ENCODE results near the gene CERS4.

The CERS4 gene

GRCh38 chr19:8237026-8237425 is 27.9 kb downstream of the CERS4 start:
- no peak for TF ChIP-seq FOXM1 (IDR thresholded peaks at IDR 0.05; ENCODE audit: borderline replicate concordance, low read depth)
- no peak for TF ChIP-seq TEAD4 (IDR thresholded peaks at IDR 0.05)
- TF ChIP-seq EP300 (IDR thresholded peaks at IDR 0.05; ENCODE audit: borderline replicate concordance) = no peak
- no peak for TF ChIP-seq CEBPB (IDR thresholded peaks at IDR 0.05)
- no peak for TF ChIP-seq EGR1 (IDR thresholded peaks at IDR 0.05)
- TF ChIP-seq CREB1 (IDR thresholded peaks at IDR 0.05; ENCODE audit: low read depth) = no peak
- no peak for TF ChIP-seq YY1 (IDR thresholded peaks at IDR 0.05; ENCODE audit: low read depth)
- no peak for TF ChIP-seq ZBTB7A (IDR thresholded peaks at IDR 0.05; ENCODE audit: low read depth)
- no peak for TF ChIP-seq MAX (IDR thresholded peaks at IDR 0.05)
- TF ChIP-seq REST (IDR thresholded peaks at IDR 0.05; ENCODE audit: low read depth) = no peak
- TF ChIP-seq, protein P1, sequence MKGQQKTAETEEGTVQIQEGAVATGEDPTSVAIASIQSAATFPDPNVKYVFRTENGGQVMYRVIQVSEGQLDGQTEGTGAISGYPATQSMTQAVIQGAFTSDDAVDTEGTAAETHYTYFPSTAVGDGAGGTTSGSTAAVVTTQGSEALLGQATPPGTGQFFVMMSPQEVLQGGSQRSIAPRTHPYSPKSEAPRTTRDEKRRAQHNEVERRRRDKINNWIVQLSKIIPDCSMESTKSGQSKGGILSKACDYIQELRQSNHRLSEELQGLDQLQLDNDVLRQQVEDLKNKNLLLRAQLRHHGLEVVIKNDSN (IDR thresholded peaks at IDR 0.05) = no peak
- TF ChIP-seq NFIC (IDR thresholded peaks at IDR 0.05) = no peak
- TF ChIP-seq TCF12 (IDR thresholded peaks at IDR 0.05; ENCODE audit: low read depth) = no peak

DNA sequence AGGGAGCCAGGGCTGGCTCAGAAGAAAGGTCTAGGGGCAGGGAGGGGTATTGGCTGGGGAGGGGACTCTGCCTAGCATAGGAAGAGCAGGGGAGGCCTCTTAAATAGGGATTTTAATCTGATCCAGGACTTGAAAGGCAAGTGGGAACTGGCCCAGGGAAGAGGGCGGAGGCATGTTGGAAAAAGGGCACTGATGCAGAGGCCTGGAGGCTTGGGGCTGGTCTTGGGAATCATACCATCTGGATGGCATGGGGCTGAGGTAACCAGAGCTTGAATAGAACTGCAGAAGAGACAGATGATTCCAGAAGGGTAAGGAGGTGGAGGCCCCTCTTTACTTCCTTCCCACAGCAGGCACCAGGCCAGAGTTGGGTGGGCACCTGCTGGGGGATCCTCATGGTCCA is 29.1 kb downstream of the CERS4 start:
- TF ChIP-seq FOXM1 (IDR thresholded peaks at IDR 0.05; ENCODE audit: borderline replicate concordance, low read depth) = no peak
- no peak for TF ChIP-seq EGR1 (IDR thresholded peaks at IDR 0.05)
- no peak for TF ChIP-seq TEAD4 (IDR thresholded peaks at IDR 0.05)
- no peak for TF ChIP-seq REST (IDR thresholded peaks at IDR 0.05; ENCODE audit: low read depth)
- no peak for TF ChIP-seq CREB1 (IDR thresholded peaks at IDR 0.05; ENCODE audit: low read depth)
- no peak for TF ChIP-seq EP300 (IDR thresholded peaks at IDR 0.05; ENCODE audit: borderline replicate concordance)
- TF ChIP-seq CEBPB (IDR thresholded peaks at IDR 0.05) = no peak
- no peak for TF ChIP-seq TCF12 (IDR thresholded peaks at IDR 0.05; ENCODE audit: low read depth)
- TF ChIP-seq YY1 (IDR thresholded peaks at IDR 0.05; ENCODE audit: low read depth) = no peak
- no peak for TF ChIP-seq RAD21 (IDR thresholded peaks at IDR 0.05; ENCODE audit: low read depth)
- TF ChIP-seq MAX (IDR thresholded peaks at IDR 0.05) = no peak
- no peak for TF ChIP-seq NFIC (IDR thresholded peaks at IDR 0.05)
- no peak for TF ChIP-seq TAF1 (IDR thresholded peaks at IDR 0.05; ENCODE audit: low read depth)
- no peak for TF ChIP-seq ZBTB7A (IDR thresholded peaks at IDR 0.05; ENCODE audit: low read depth)
- TF ChIP-seq, protein P1 (IDR thresholded peaks at IDR 0.05) = no peak

- TF ChIP-seq REST (IDR thresholded peaks at IDR 0.05; ENCODE audit: low read depth) (no peak), CEBPB (IDR thresholded peaks at IDR 0.05) (no peak)
- TF ChIP-seq, protein P1 (IDR thresholded peaks at IDR 0.05) = no peak
Observed at GRCh38 chr19:8239528-8240273, 30.5 kb downstream of the CERS4 start.

Measured in Ishikawa (cell line).